Measurements from ENCODE around the gene C9orf78. TPM values are rescaled to one million over a fixed set of nuclear protein-coding genes. Genes with fewer than 3 reads are reported as not detected.
"Not testable (repeated sequence)": the region's sequence is repeated elsewhere in the genome, so short reads cannot be mapped to it uniquely, and the experiment has no call there.

Gene C9orf78
- total and polyA plus RNA-seq, 2 donors, result 76.8 to 95.0 TPM

- no peak for DNase-seq (ENCODE audit: low read depth in 6 of 9, low spot score in 9 of 9)
- H3K9me3 ChIP-seq (ENCODE audit: control insufficient read depth in 2 of 2, insufficient read depth in 1 of 2, low read length in 1 of 2), result no peaks in the 10 kb centered on the region
- H3K27ac ChIP-seq (ENCODE audit: low read depth in 1 of 2, low read length in 1 of 2), result no peak overlapping the region
- H3K36me3 ChIP-seq (ENCODE audit: control insufficient read depth in 2 of 2, insufficient read depth in 2 of 2, low read length in 1 of 2), result no peaks in the 10 kb centered on the region
- WGBS, result 97% methylated on average over 8 of the region's 8 CpGs
- H3K27me3 ChIP-seq (ENCODE audit: control insufficient read depth in 2 of 2, insufficient read depth in 1 of 2, low read length in 1 of 2), result peaks cover 0 to 16% of the 10 kb centered on the region in 2 donors
- peaks cover 6 to 9% of the 10 kb centered on the region in 2 donors for H3K4me1 ChIP-seq (ENCODE audit: control insufficient read depth in 2 of 2, insufficient read depth in 2 of 2, low read length in 2 of 2)
- no peak overlapping the region for H3K4me3 ChIP-seq (ENCODE audit: low read length in 2 of 2)
Observed at GRCh38 chr9:129794549-129794948, 40.5 kb downstream of the C9orf78 start.

GRCh38 chr9:129786481-129786880, 48.6 kb downstream of the C9orf78 start:
- H3K27ac ChIP-seq (ENCODE audit: low read depth in 1 of 2, low read length in 1 of 2), result no peak overlapping the region
- no peaks in the 10 kb centered on the region for H3K36me3 ChIP-seq (ENCODE audit: control insufficient read depth in 2 of 2, insufficient read depth in 2 of 2, low read length in 1 of 2)
- H3K4me1 ChIP-seq (ENCODE audit: control insufficient read depth in 2 of 2, insufficient read depth in 2 of 2, low read length in 2 of 2), result peaks cover 6 to 9% of the 10 kb centered on the region in 2 donors
- H3K4me3 ChIP-seq (ENCODE audit: low read length in 2 of 2), result no peak overlapping the region
- WGBS, result 95% methylated on average over 10 of the region's 10 CpGs
- DNase-seq (ENCODE audit: low read depth in 6 of 9, low spot score in 9 of 9), result no peak
- H3K9me3 ChIP-seq (ENCODE audit: control insufficient read depth in 2 of 2, insufficient read depth in 1 of 2, low read length in 1 of 2), result no peaks in the 10 kb centered on the region
- peaks cover 0 to 12% of the 10 kb centered on the region in 2 donors for H3K27me3 ChIP-seq (ENCODE audit: control insufficient read depth in 2 of 2, insufficient read depth in 1 of 2, low read length in 1 of 2)

- H3K27me3 ChIP-seq (ENCODE audit: control insufficient read depth in 2 of 2, insufficient read depth in 1 of 2, low read length in 1 of 2), result peaks cover 0 to 12% of the 10 kb centered on the region in 2 donors
- no peak for DNase-seq (ENCODE audit: low read depth in 6 of 9, low spot score in 9 of 9)
- 96% methylated on average over 1 of the region's 1 CpG for WGBS
Observed at GRCh38 chr9:129785866-129786265, 49.2 kb downstream of the C9orf78 start.

GRCh38 chr9:129784970-129785369, 50.1 kb downstream of the C9orf78 start:
- not testable (repeated sequence) for H3K36me3 ChIP-seq (ENCODE audit: control insufficient read depth in 2 of 2, insufficient read depth in 2 of 2, low read length in 1 of 2); DNase-seq (ENCODE audit: low read depth in 6 of 9, low spot score in 9 of 9); H3K4me3 ChIP-seq (ENCODE audit: low read length in 2 of 2); H3K27ac ChIP-seq (ENCODE audit: low read depth in 1 of 2, low read length in 1 of 2); H3K9me3 ChIP-seq (ENCODE audit: control insufficient read depth in 2 of 2, insufficient read depth in 1 of 2, low read length in 1 of 2); H3K4me1 ChIP-seq (ENCODE audit: control insufficient read depth in 2 of 2, insufficient read depth in 2 of 2, low read length in 2 of 2)
- peaks cover 0 to 16% of the 10 kb centered on the region in 2 donors for H3K27me3 ChIP-seq (ENCODE audit: control insufficient read depth in 2 of 2, insufficient read depth in 1 of 2, low read length in 1 of 2)
- 80% methylated on average over 11 of the region's 11 CpGs for WGBS

More at GRCh38 chr9:129785866-129786265, 49.2 kb downstream of the C9orf78 start:
- Histone ChIP-seq H3K4me1 (ENCODE audit: control insufficient read depth in 2 of 2, insufficient read depth in 2 of 2, low read length in 2 of 2) (peaks cover 6 to 9% of the 10 kb centered on the region in 2 donors), H3K36me3 (ENCODE audit: control insufficient read depth in 2 of 2, insufficient read depth in 2 of 2, low read length in 1 of 2) (no peaks in the 10 kb centered on the region), H3K9me3 (ENCODE audit: control insufficient read depth in 2 of 2, insufficient read depth in 1 of 2, low read length in 1 of 2) (no peaks in the 10 kb centered on the region), H3K27ac (ENCODE audit: low read depth in 1 of 2, low read length in 1 of 2) (no peak overlapping the region), H3K4me3 (ENCODE audit: low read length in 2 of 2) (no peak overlapping the region)

GRCh38 chr9:129783516-129784361, 51.3 kb downstream of the C9orf78 start:
- Histone ChIP-seq H3K36me3 (ENCODE audit: control insufficient read depth in 2 of 2, insufficient read depth in 2 of 2, low read length in 1 of 2) (no peaks in the 10 kb centered on the region), H3K27me3 (ENCODE audit: control insufficient read depth in 2 of 2, insufficient read depth in 1 of 2, low read length in 1 of 2) (peaks cover 0 to 19% of the 10 kb centered on the region in 2 donors), H3K4me3 (ENCODE audit: low read length in 2 of 2) (no peak overlapping the region), H3K27ac (ENCODE audit: low read depth in 1 of 2, low read length in 1 of 2) (no peak overlapping the region), H3K4me1 (ENCODE audit: control insufficient read depth in 2 of 2, insufficient read depth in 2 of 2, low read length in 2 of 2) (peaks cover 0 to 3% of the 10 kb centered on the region in 2 donors), H3K9me3 (ENCODE audit: control insufficient read depth in 2 of 2, insufficient read depth in 1 of 2, low read length in 1 of 2) (no peaks in the 10 kb centered on the region)
- peak; percentile 36 to 84 (median 64) for DNase-seq (ENCODE audit: low read depth in 6 of 9, low spot score in 9 of 9)
- WGBS, result 39% methylated on average over 14 of the region's 14 CpGs

- 96% methylated on average over 5 of the region's 5 CpGs for WGBS
- no peak overlapping the region for H3K27ac ChIP-seq (ENCODE audit: low read depth in 1 of 2, low read length in 1 of 2)
- peaks cover 0 to 12% of the 10 kb centered on the region in 2 donors for H3K4me1 ChIP-seq (ENCODE audit: control insufficient read depth in 2 of 2, insufficient read depth in 2 of 2, low read length in 2 of 2)
- H3K36me3 ChIP-seq (ENCODE audit: control insufficient read depth in 2 of 2, insufficient read depth in 2 of 2, low read length in 1 of 2), result no peaks in the 10 kb centered on the region
- no peak for DNase-seq (ENCODE audit: low read depth in 6 of 9, low spot score in 9 of 9)
- H3K27me3 ChIP-seq (ENCODE audit: control insufficient read depth in 2 of 2, insufficient read depth in 1 of 2, low read length in 1 of 2), result peaks cover 0 to 26% of the 10 kb centered on the region in 2 donors
- peaks cover 0 to 7% of the 10 kb centered on the region in 2 donors for H3K9me3 ChIP-seq (ENCODE audit: control insufficient read depth in 2 of 2, insufficient read depth in 1 of 2, low read length in 1 of 2)
- H3K4me3 ChIP-seq (ENCODE audit: low read length in 2 of 2), result no peak overlapping the region
Observed at GRCh38 chr9:129781981-129782380, 53.1 kb downstream of the C9orf78 start.

- no peak overlapping the region for H3K27ac ChIP-seq (ENCODE audit: low read depth in 1 of 2, low read length in 1 of 2)
- H3K4me1 ChIP-seq (ENCODE audit: control insufficient read depth in 2 of 2, insufficient read depth in 2 of 2, low read length in 2 of 2), result peaks cover 0 to 15% of the 10 kb centered on the region in 2 donors
- H3K9me3 ChIP-seq (ENCODE audit: control insufficient read depth in 2 of 2, insufficient read depth in 1 of 2, low read length in 1 of 2), result peaks cover 2 to 7% of the 10 kb centered on the region in 2 donors
- no peak overlapping the region for H3K4me3 ChIP-seq (ENCODE audit: low read length in 2 of 2)
- no peak for DNase-seq (ENCODE audit: low read depth in 6 of 9, low spot score in 9 of 9)
- H3K27me3 ChIP-seq (ENCODE audit: control insufficient read depth in 2 of 2, insufficient read depth in 1 of 2, low read length in 1 of 2), result peaks cover 0 to 30% of the 10 kb centered on the region in 2 donors
- WGBS, result 93% methylated on average over 8 of the region's 8 CpGs
- no peaks in the 10 kb centered on the region for H3K36me3 ChIP-seq (ENCODE audit: control insufficient read depth in 2 of 2, insufficient read depth in 2 of 2, low read length in 1 of 2)
Observed at GRCh38 chr9:129781131-129781530, 53.9 kb downstream of the C9orf78 start.

- Histone ChIP-seq H3K27me3 (ENCODE audit: control insufficient read depth in 2 of 2, insufficient read depth in 1 of 2, low read length in 1 of 2) (peaks cover 0 to 34% of the 10 kb centered on the region in 2 donors), H3K36me3 (ENCODE audit: control insufficient read depth in 2 of 2, insufficient read depth in 2 of 2, low read length in 1 of 2) (no peaks in the 10 kb centered on the region), H3K4me1 (ENCODE audit: control insufficient read depth in 2 of 2, insufficient read depth in 2 of 2, low read length in 2 of 2) (peaks cover 0 to 15% of the 10 kb centered on the region in 2 donors), H3K4me3 (ENCODE audit: low read length in 2 of 2) (no peak overlapping the region), H3K9me3 (ENCODE audit: control insufficient read depth in 2 of 2, insufficient read depth in 1 of 2, low read length in 1 of 2) (peaks cover 2 to 7% of the 10 kb centered on the region in 2 donors), H3K27ac (ENCODE audit: low read depth in 1 of 2, low read length in 1 of 2) (no peak overlapping the region)
- DNase-seq (ENCODE audit: low read depth in 6 of 9, low spot score in 9 of 9), result no peak
- WGBS, result 97% methylated on average over 7 of the region's 7 CpGs
Observed at GRCh38 chr9:129779560-129780190, 55.4 kb downstream of the C9orf78 start.

GRCh38 chr9:129778469-129778868, 56.6 kb downstream of the C9orf78 start:
- Histone ChIP-seq H3K4me3 (ENCODE audit: low read length in 2 of 2) (no peak overlapping the region), H3K4me1 (ENCODE audit: control insufficient read depth in 2 of 2, insufficient read depth in 2 of 2, low read length in 2 of 2) (peaks cover 0 to 13% of the 10 kb centered on the region in 2 donors), H3K36me3 (ENCODE audit: control insufficient read depth in 2 of 2, insufficient read depth in 2 of 2, low read length in 1 of 2) (no peaks in the 10 kb centered on the region), H3K27me3 (ENCODE audit: control insufficient read depth in 2 of 2, insufficient read depth in 1 of 2, low read length in 1 of 2) (peaks cover 0 to 40% of the 10 kb centered on the region in 2 donors), H3K9me3 (ENCODE audit: control insufficient read depth in 2 of 2, insufficient read depth in 1 of 2, low read length in 1 of 2) (peaks cover 2 to 7% of the 10 kb centered on the region in 2 donors), H3K27ac (ENCODE audit: low read depth in 1 of 2, low read length in 1 of 2) (no peak overlapping the region)
- 90% methylated on average over 3 of the region's 3 CpGs for WGBS
- no peak for DNase-seq (ENCODE audit: low read depth in 6 of 9, low spot score in 9 of 9)

Data from thymus (tissue), 11 donors.